ENCODE measurements around the gene TUBB1. TPM values are rescaled to one million over a fixed set of nuclear protein-coding genes. Genes with fewer than 3 reads are reported as not detected.

The TUBB1 gene
- total and polyA plus RNA-seq, 2 of the 13 experiments (the other 11 are each of a cell fraction or from before 2014, with no cell fraction given) = 0.11 to 57.6 TPM

- TF ChIP-seq SKIL (CRISPR knock-in tag; IDR thresholded peaks at IDR 0.05; ENCODE audit: borderline replicate concordance) = peak; percentile 97
- peak; percentile 13 for TF ChIP-seq ZNF883 (CRISPR knock-in tag; IDR thresholded peaks at IDR 0.05; ENCODE audit: not compliant biosample characterization)
- no peak for TF ChIP-seq GPBP1L1 (CRISPR knock-in tag; IDR thresholded peaks at IDR 0.05)
- TF ChIP-seq MTF2 (CRISPR knock-in tag; IDR thresholded peaks at IDR 0.05; ENCODE audit: borderline replicate concordance) = no peak
- 0 out of 2 replicates have a peak, but pooled peaks have one; percentile 96 for TF ChIP-seq ZSCAN5A (CRISPR knock-in tag; IDR thresholded peaks at IDR 0.05; ENCODE audit: borderline replicate concordance)
- TF ChIP-seq CEBPZ (IDR thresholded peaks at IDR 0.05; ENCODE audit: low read length) = no peak
- TF ChIP-seq CBX1 (IDR thresholded peaks at IDR 0.05; ENCODE audit: low read depth) = no peak
- no peak for TF ChIP-seq HNRNPLL (IDR thresholded peaks at IDR 0.05; ENCODE audit: low read depth, low read length, poor library complexity, severe bottlenecking)
- TF ChIP-seq SMAD3 (CRISPR knock-in tag; IDR thresholded peaks at IDR 0.05) = peak; percentile 70
- 0 out of 2 replicates have a peak, but pooled peaks have one; percentile 60 for TF ChIP-seq ZNF878 (CRISPR knock-in tag; IDR thresholded peaks at IDR 0.05)
- TF ChIP-seq ARHGAP35 (CRISPR knock-in tag; IDR thresholded peaks at IDR 0.05; ENCODE audit: borderline replicate concordance) = peak; percentile 71; the same call in 1 of the 2 replicates
- peak; percentile 93; the same call in 1 of the 2 replicates for TF ChIP-seq ZNF746 (CRISPR knock-in tag; IDR thresholded peaks at IDR 0.05)
- peak; percentile 27; the same call in 1 of the 2 replicates for TF ChIP-seq ZNF607 (CRISPR knock-in tag; IDR thresholded peaks at IDR 0.05; ENCODE audit: borderline replicate concordance)
- TF ChIP-seq CEBPB (IDR thresholded peaks at IDR 0.05; ENCODE audit: borderline replicate concordance, low read depth, low read length) = no peak
- TF ChIP-seq NCOA1 (CRISPR knock-in tag; IDR thresholded peaks at IDR 0.05) = peak; percentile 63; the same call in 1 of the 2 replicates
- TF ChIP-seq KDM5B (CRISPR knock-in tag; IDR thresholded peaks at IDR 0.05; ENCODE audit: borderline replicate concordance) = peak; percentile 27; the same call in 1 of the 2 replicates
- no peak; the same call in 1 of the 2 replicates for TF ChIP-seq GZF1 (CRISPR knock-in tag; IDR thresholded peaks at IDR 0.05)
Measured at GRCh38 chr20:59015812-59016711, 3.2 kb upstream of the TUBB1 start (continued).
